H7 (cell line): Measurements from ENCODE around the gene MESP1. TPM values are rescaled to one million over a fixed set of nuclear protein-coding genes. Genes with fewer than 3 reads are reported as not detected.
A peak's percentile ranks its signal among the peaks of the same experiment; 100 is the strongest.

Source experiments
- DNase-seq: peaks from one replicate; pipeline ENCODE4 v3.0.0; 2012
- H3K27me3 ChIP-seq: 2 replicates; pipeline ENCODE4 v1.6.0; 2011; ENCODE audit warnings: mild to moderate bottlenecking, low read length; ENCODE audit not compliant: control insufficient read depth, insufficient read depth
- H3K36me3 ChIP-seq: replicated peaks from 2 replicates; pipeline ENCODE4 v1.5.1; 2011; ENCODE audit warnings: low read length; ENCODE audit not compliant: control insufficient read depth, insufficient read depth
- H3K4me3 ChIP-seq: 2 replicates; pipeline ENCODE4 v1.5.1; 2011; ENCODE audit warnings: low read depth, mild to moderate bottlenecking, control low read depth, low read length, moderate library complexity; ENCODE audit not compliant: insufficient read depth
- total RNA-seq: library from RNA; depleted of rRNA; stranded (reverse); fragments of >200 nt; shearing (Covaris generic); gene quantifications from 2 replicates; pipeline ENCODE4 v1.2.3, GENCODE V29; 2014

MESP1 gene
- total RNA-seq, 1 experiment from 2014 or later = 2.6 TPM

DNA sequence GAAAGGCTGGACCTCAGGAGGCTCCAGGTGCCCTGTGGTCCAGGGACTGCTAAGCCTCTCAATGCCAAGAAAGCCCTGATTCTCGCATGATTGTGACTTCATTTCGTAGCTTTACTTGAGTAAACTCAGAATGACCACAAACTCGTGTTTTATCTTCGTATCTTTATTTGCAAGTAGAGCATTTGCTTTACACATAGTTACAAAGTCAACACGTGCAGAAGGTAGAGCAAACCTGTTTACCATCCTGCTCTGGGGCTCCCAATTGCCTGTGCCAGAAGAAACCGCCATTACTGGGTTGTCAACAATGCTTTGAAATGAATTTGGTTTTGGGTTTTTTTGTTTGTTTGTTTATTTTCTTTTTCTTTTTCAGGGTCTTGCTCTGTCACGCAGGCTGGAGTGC, 5.8 kb upstream of the MESP1 start:
- H3K36me3 ChIP-seq = no peaks in the 10 kb centered on the region
- DNase-seq = no peak
- H3K4me3 ChIP-seq = no peak overlapping the region
- peaks cover 5% of the 10 kb centered on the region for H3K27me3 ChIP-seq

DNA sequence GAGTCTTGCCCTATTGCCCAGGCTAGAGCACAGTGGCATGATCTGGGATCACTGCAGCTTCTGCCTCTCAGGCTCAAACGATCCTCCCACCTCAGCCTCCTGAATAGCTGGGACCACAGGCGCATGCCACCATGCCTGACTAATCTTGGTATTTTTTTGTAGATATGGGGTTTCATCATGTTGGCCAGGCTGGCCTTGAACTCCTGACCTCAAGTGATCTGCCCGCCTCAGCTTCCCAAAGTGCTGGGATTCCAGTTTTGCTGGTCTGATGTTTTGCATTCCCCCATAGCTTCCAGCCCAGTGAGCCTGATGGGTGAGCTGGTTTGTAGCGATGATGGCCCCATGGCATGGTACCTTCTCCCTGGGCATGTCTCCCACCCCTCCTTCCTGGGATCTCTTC, 4.7 kb upstream of the MESP1 start:
- peaks cover 15% of the 10 kb centered on the region for H3K27me3 ChIP-seq
- no peak for DNase-seq
- no peak overlapping the region for H3K4me3 ChIP-seq
- H3K36me3 ChIP-seq = no peaks in the 10 kb centered on the region

- DNase-seq = no peak
These were observed 3.5 kb upstream of the MESP1 start for GRCh38 chr15:89754361-89755154.

GRCh38 chr15:89753855-89754254, 2.8 kb upstream of the MESP1 start:
- Histone ChIP-seq H3K27me3 (peaks cover 32% of the 10 kb centered on the region), H3K36me3 (no peaks in the 10 kb centered on the region), H3K4me3 (no peak overlapping the region)
- no peak for DNase-seq

More at GRCh38 chr15:89754361-89755154, 3.5 kb upstream of the MESP1 start:
- peaks cover 25% of the 10 kb centered on the region for H3K27me3 ChIP-seq
- H3K4me3 ChIP-seq = no peak overlapping the region
- H3K36me3 ChIP-seq = no peaks in the 10 kb centered on the region

DNA sequence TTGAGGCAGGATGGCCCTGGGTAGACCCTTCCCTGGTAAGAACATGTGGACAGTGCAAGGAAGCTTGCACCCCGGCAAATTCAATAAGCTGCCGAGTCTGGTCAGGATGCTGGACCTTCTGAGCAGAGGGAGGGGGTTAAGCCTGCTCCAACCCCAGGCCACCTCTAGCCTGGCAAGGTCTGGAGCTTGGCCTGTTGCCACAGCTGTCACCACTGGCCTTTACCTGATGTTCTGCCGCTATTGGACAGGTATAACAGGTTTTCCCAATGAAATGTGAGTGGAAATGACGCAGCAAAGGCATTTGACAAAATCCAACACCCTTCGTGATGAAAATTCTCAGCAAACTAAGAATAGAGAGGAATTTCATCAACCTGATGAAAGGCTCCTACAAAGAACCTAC, 699 bp upstream of the MESP1 start:
- no peak for DNase-seq
- no peaks in the 10 kb centered on the region for H3K36me3 ChIP-seq
- peaks cover 53% of the 10 kb centered on the region for H3K27me3 ChIP-seq
- no peak overlapping the region for H3K4me3 ChIP-seq

GRCh38 chr15:89749951-89750559, 994 bp downstream of the MESP1 start:
- peak overlapping the region; percentile 32 for H3K4me3 ChIP-seq
- H3K36me3 ChIP-seq = no peaks in the 10 kb centered on the region
- no peak for DNase-seq
- peaks cover 63% of the 10 kb centered on the region for H3K27me3 ChIP-seq

DNA sequence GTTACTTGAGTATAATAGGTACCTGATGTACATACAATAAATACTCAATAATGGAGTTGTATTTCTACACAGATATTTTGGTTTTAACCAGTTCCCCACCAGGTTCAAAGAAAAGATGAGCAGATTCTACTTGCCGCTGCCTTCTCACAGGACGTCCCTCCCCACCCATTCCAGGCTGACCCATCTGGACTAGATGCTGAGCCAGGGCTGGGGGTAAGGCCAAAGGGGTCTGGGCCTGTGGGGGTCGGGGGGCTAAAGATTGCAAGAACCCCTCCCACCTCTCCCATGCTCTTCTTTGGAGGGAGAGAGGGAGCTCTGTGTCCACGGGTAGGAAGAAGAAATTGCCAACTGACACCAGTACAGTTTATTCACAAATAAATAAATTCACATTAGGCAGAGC, 1.5 kb downstream of the MESP1 start:
- no peak for DNase-seq
- no peak overlapping the region for H3K4me3 ChIP-seq
- peaks cover 65% of the 10 kb centered on the region for H3K27me3 ChIP-seq

DNA sequence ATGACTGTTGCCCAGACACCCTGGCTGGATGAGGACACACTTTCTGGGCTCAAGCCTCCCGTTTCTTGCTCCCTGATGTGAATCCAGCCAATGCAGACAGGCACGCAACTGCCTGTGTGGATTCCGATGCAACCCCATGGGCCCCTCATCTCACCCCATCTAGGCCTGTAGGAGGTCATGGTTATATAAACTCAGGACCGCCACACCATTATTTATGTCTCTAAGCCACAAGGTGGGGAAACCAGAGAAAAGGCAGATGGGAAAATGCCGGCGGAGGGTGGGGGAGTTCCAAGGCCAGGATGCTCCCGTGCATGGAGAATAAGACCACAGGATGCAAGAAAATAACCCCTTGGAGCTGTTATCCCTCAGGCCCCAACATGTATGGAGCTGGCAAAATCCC, 2.0 kb downstream of the MESP1 start:
- peaks cover 65% of the 10 kb centered on the region for H3K27me3 ChIP-seq
- DNase-seq = peak; percentile 35

More for the DNA sequence above, 1.5 kb downstream of the MESP1 start:
- no peaks in the 10 kb centered on the region for H3K36me3 ChIP-seq

DNA sequence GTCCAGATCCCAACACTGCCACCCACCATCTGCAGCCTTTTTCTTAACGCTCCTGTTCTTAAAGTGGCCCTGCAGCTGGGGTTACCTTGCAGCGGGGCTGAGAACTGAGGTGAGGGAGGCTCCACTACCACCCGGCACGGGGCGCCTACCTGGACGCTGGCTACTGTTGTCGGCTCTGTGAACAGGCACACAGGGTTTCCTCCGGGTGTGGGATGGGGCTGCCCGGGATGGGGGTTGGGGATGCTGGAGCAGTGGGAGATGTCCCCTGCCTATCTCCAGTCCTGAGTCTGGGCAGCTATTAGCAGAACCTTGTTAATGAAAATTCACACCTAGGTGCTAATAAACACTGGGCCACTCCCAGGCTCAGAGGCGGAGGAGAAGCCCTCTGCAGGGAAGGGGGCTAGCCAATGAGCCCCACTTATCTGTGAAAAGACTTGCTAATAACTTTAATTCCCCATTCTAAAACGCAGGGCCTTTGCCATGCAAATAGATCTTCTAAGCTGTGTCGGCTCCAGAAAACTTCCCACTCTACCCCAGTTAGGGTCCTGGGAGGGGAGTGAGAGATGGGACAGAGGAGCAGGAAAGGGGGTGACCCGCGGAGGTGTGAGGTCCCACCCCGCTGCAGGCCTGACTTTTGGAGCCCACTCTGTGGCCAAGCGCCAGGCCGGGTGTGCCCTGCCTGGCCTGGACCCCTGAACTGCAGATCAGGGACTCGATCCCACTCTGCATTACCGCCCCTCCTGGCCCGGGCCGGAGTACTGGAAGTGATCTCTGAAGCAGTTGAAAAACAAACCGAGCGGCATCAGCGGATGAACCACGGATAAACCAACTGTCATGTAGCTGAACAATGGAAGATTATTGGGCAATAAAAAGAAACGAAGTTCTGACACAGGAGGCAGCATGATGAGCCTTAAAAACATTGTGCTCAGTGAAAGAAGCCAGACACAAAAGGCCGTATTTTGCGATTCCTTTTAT, 3.1 kb downstream of the MESP1 start:
- H3K4me3 ChIP-seq = peak overlapping the region; percentile 16; the same call in 1 of the 2 replicates
- peaks cover 65% of the 10 kb centered on the region for H3K27me3 ChIP-seq
- DNase-seq = peak; percentile 74
- H3K36me3 ChIP-seq = no peaks in the 10 kb centered on the region

More for the DNA sequence above, 2.0 kb downstream of the MESP1 start:
- Histone ChIP-seq H3K4me3 (no peak overlapping the region), H3K36me3 (no peaks in the 10 kb centered on the region)

GRCh38 chr15:89746386-89746780, 4.7 kb downstream of the MESP1 start:
- Histone ChIP-seq H3K4me3 (no peak overlapping the region), H3K27me3 (peaks cover 55% of the 10 kb centered on the region), H3K36me3 (no peaks in the 10 kb centered on the region)
- no peak for DNase-seq

GRCh38 chr15:89745768-89746167, 5.3 kb downstream of the MESP1 start:
- H3K36me3 ChIP-seq = no peaks in the 10 kb centered on the region
- no peak overlapping the region for H3K4me3 ChIP-seq
- no peak for DNase-seq
- H3K27me3 ChIP-seq = peaks cover 50% of the 10 kb centered on the region

DNA sequence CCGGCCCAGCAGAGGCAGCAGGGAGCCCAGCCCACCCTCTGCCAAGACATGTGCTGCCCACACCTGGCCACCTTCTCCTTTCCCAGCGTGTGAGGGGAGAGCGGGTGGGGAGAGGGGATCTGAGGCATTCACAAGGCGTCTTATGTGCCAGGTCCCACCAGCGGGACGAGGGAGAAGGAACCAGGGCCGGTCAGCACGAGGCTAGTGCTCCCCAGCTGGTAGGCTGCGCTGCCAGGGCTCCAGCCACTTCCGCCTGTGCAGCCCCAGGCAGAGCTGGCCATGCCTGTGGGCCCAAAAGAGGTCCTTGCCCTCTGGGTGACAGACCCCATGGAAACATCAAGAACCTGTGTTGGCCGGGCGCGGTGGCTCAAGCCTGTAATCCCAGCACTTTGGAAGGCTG, 5.9 kb downstream of the MESP1 start:
- H3K27me3 ChIP-seq = peaks cover 46% of the 10 kb centered on the region
- DNase-seq = peak; percentile 46
- no peaks in the 10 kb centered on the region for H3K36me3 ChIP-seq
- H3K4me3 ChIP-seq = no peak overlapping the region

- no peak overlapping the region for H3K4me3 ChIP-seq
- DNase-seq = peak; percentile 28
- no peaks in the 10 kb centered on the region for H3K36me3 ChIP-seq
- H3K27me3 ChIP-seq = peaks cover 31% of the 10 kb centered on the region
These were observed 7.5 kb downstream of the MESP1 start for GRCh38 chr15:89743594-89743993.

DNA sequence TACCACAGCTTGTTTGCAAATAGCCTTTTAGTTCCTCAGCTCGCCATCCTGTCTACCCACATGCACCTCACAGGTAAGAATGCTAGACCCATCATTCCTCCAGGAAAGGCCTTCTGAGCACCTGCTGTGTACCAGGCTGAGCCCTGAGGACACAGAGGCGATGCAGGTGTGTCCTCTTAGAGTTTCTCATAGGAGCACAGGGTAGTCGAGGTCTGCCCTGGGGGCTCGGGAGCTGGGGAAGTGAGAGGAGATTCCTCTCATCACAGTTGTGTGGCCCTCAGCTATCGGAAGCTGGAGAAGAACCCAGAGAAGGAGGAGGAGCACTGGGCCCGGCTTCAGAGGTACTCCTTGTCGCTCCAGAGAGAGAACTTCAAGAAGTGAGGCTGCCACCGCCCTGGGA, 8.0 kb downstream of the MESP1 start:
- no peaks in the 10 kb centered on the region for H3K36me3 ChIP-seq
- no peak overlapping the region for H3K4me3 ChIP-seq
- H3K27me3 ChIP-seq = peaks cover 25% of the 10 kb centered on the region
- no peak for DNase-seq
